HepG2 (cell line): ENCODE data around the gene TMEM217. TPM values are rescaled to one million over a fixed set of nuclear protein-coding genes. Genes with fewer than 3 reads are reported as not detected.

ENCODE experiments used
- ATAC-seq: fragments of 200-7000 bp; cut with Tn5 transposase; 3 replicates; pipeline ENCODE4 v1.9.1; 2020; ENCODE audit warnings: mild to moderate bottlenecking, moderate library complexity
- BruUV-seq: library from RNA; stranded (reverse); fragments of 400-500 nt; replicated peaks from 2 replicates; lab custom pipeline; 2021; lab: Mats Ljungman, UMichigan
- CTCF ChIA-PET: fragments of 300-600 bp; formaldehyde crosslinking; extraction: SDS; loops from one replicate; lab custom pipeline; 2021; ENCODE audit warnings: low total read pairs, inconsistent platforms, low intra/inter-chr PET ratio; lab: Yijun Ruan, JAX
- POLR2A ChIA-PET: fragments of 350-600 bp; sonication (Branson Sonifier 250); formaldehyde crosslinking; loops from one replicate; lab custom pipeline; 2020; ENCODE audit warnings: antibody characterized with exemption, inconsistent platforms; lab: Yijun Ruan, JAX
- DNase-seq: peaks from one replicate; pipeline ENCODE4 v3.0.0-alpha.2; 2015; ENCODE audit warnings: low spot score
- FAIRE-seq: peaks from 3 replicates; lab custom pipeline; 2011; peaks lifted over from hg19 to GRCh38; lab: Jason Lieb, UNC
- H2AFZ ChIP-seq: one replicate; pipeline ENCODE4 v1.6.1; 2011; ENCODE audit warnings: low read length, inconsistent platforms
- H3K27ac ChIP-seq: fragments of 300-600 bp; 3 replicates; pipeline ENCODE4 v1.8.0; 2011; ENCODE audit warnings: mixed run types, mild to moderate bottlenecking, mixed read lengths, low read length, inconsistent platforms; ENCODE audit not compliant: insufficient read depth; ENCODE audit errors: extremely low read length
- H3K27me3 ChIP-seq, 2 experiments: fragments of 200-600 bp in 1 of 2; 2 replicates in 1 of 2; 3 replicates in 1 of 2; pipeline versions ENCODE4 v1.6.0 to v1.8.0; 2011; ENCODE audit warnings: low read length in 2 of 2, mild to moderate bottlenecking in 2 of 2, moderate library complexity in 2 of 2, inconsistent platforms in 1 of 2; ENCODE audit not compliant: insufficient read depth in 2 of 2, control insufficient read depth in 1 of 2
- H3K36me3 ChIP-seq, 2 experiments: fragments of 200-600 bp in 1 of 2; replicated peaks in 1 of 2; 2 replicates in 1 of 2; 3 replicates in 1 of 2; pipeline versions ENCODE4 v1.5.1 to v1.8.0; 2011; ENCODE audit warnings: low read length in 2 of 2, inconsistent platforms in 1 of 2; ENCODE audit not compliant: insufficient read depth in 2 of 2, control insufficient read depth in 1 of 2
- H3K4me1 ChIP-seq: 2 replicates; pipeline ENCODE4 v1.5.1; 2012; ENCODE audit warnings: low read length, inconsistent platforms; ENCODE audit not compliant: insufficient read depth
- H3K4me2 ChIP-seq: 2 replicates; pipeline ENCODE4 v1.6.0; 2011; ENCODE audit warnings: low read depth, low read length, inconsistent platforms
- H3K4me3 ChIP-seq, 3 experiments: fragments of 200-600 bp in 1 of 3; sonication (generic), shearing (Covaris generic) in 1 of 3; replicated peaks in 1 of 3; 2 replicates each; pipeline ENCODE4 v1.5.1; 2011 to 2016; ENCODE audit warnings: low read length in 3 of 3, inconsistent platforms in 2 of 3, low read depth in 2 of 3, mild to moderate bottlenecking in 2 of 3, control low read depth in 1 of 3, mixed read lengths in 1 of 3; ENCODE audit not compliant: insufficient read depth in 1 of 3
- H3K79me2 ChIP-seq: one replicate; pipeline ENCODE4 v1.6.1; 2011; ENCODE audit warnings: low read length, inconsistent platforms; ENCODE audit not compliant: insufficient read depth
- H3K9ac ChIP-seq: 2 replicates; pipeline ENCODE4 v1.6.0; 2011; ENCODE audit warnings: mild to moderate bottlenecking, low read depth, low read length, inconsistent platforms; ENCODE audit not compliant: insufficient read depth
- H3K9me3 ChIP-seq: 2 replicates; pipeline ENCODE4 v1.5.1; 2012; ENCODE audit warnings: mild to moderate bottlenecking, low read length
- H4K20me1 ChIP-seq: 2 replicates; pipeline ENCODE4 v1.6.0; 2011; ENCODE audit warnings: inconsistent platforms, mild to moderate bottlenecking, low read length, moderate library complexity; ENCODE audit not compliant: insufficient read depth
- BHLHE40 ChIP-seq: IDR thresholded peaks from 2 replicates; pipeline ENCODE4 v1.6.1; 2011; ENCODE audit warnings: low read length, improper control_type of control experiment
- CREB1 ChIP-seq, 2 experiments: fragments of 450-650 bp in 1 of 2; IDR thresholded peaks; 2 replicates each; pipeline ENCODE4 v1.6.1; 2016 to 2017; ENCODE audit warnings: control low read depth in 1 of 2, mild to moderate bottlenecking in 1 of 2, missing compliant biosample characterization in 1 of 2, missing genetic modification characterization in 1 of 2
- RFX1 ChIP-seq: fragments of 450-650 bp; IDR thresholded peaks from 2 replicates; pipeline ENCODE4 v1.6.1; 2017
- SMAD1 ChIP-seq: sonication (generic); formaldehyde crosslinking; IDR thresholded peaks from 2 replicates; pipeline ENCODE4 v1.4.0; 2020; ENCODE audit warnings: missing genetic modification reagents, low read depth, mild to moderate bottlenecking, borderline replicate concordance
- ZBTB21 ChIP-seq: sonication (generic); formaldehyde crosslinking; IDR thresholded peaks from 2 replicates; pipeline ENCODE4 v1.4.0; 2020; ENCODE audit warnings: missing genetic modification reagents
- ZNF121 ChIP-seq: sonication (generic); formaldehyde crosslinking; IDR thresholded peaks from 2 replicates; pipeline ENCODE4 v1.5.0; 2020; ENCODE audit warnings: mild to moderate bottlenecking, missing genetic modification reagents
- ZNF552 ChIP-seq: sonication (generic); formaldehyde crosslinking; IDR thresholded peaks from 2 replicates; pipeline ENCODE4 v1.9.0; 2022; ENCODE audit warnings: missing genetic modification reagents, mild to moderate bottlenecking, borderline replicate concordance
- ZNF616 ChIP-seq: sonication (generic); formaldehyde crosslinking; IDR thresholded peaks from 2 replicates; pipeline ENCODE4 v1.5.0; 2020; ENCODE audit warnings: low read depth, mild to moderate bottlenecking, missing genetic modification reagents
- ZNF660 ChIP-seq: sonication (generic); formaldehyde crosslinking; IDR thresholded peaks from 2 replicates; pipeline ENCODE4 v1.5.1; 2020; ENCODE audit warnings: mild to moderate bottlenecking, low read depth, missing genetic modification reagents, borderline replicate concordance
- WGBS: methylation state at CpG from one replicate; pipeline ENCODE4 v1.1.6; 2017; ENCODE audit warnings: low lambda C conversion rate; 5-methylcytosine and 5-hydroxymethylcytosine counted together
- in situ Hi-C: cut with HindIII; loops from 2 replicates; pipeline ENCODE4 v1.10.0; 2017; ENCODE audit warnings: low pct_unique_long_range_greater_than_20kb; ENCODE audit not compliant: extremely low pct_ligation_motif_present
- intact Hi-C: fragments of 100-400 bp; cut with micrococcal nuclease; formaldehyde crosslinking; loops from one replicate; pipeline ENCODE4 v1.10.0; 2022; ENCODE audit not compliant: unreplicated experiment
- polyA plus RNA-seq, 8 experiments: library from polyadenylated mRNA; depleted of rRNA in 3 of 8; stranded (reverse) in 7 of 8; unstranded in 1 of 8; fragments of >200 nt; fragmentation: Illumina TruSeq in 4 of 8; extraction: Trizol in 4 of 8; gene quantifications; 2 replicates each; pipeline versions ENCODE4 v1.2.1 to v1.2.3, GENCODE V29; 2011 to 2016; ENCODE audit warnings: low read depth in 4 of 8, missing spikeins in 1 of 8, mixed read lengths in 1 of 8; ENCODE audit not compliant: insufficient read depth in 1 of 8
- total RNA-seq, 5 experiments: library from RNA; depleted of rRNA; stranded (reverse); fragments of >200 nt; fragmentation: Illumina TruSeq; extraction: Trizol; gene quantifications; 2 replicates each; pipeline ENCODE4 v1.2.3, GENCODE V29; 2016; ENCODE audit warnings: low read depth in 1 of 5
- TF ChIP-seq, protein P1 (sequence below): sonication (generic); formaldehyde crosslinking; IDR thresholded peaks from 2 replicates; pipeline ENCODE4 v1.8.0; 2022; ENCODE audit warnings: mild to moderate bottlenecking, missing genetic modification reagents; ENCODE audit not compliant: insufficient replicate concordance
- TF ChIP-seq, protein P2 (sequence below): sonication (generic); formaldehyde crosslinking; IDR thresholded peaks from 2 replicates; pipeline ENCODE4 v1.5.1; 2020; ENCODE audit warnings: missing genetic modification reagents, mild to moderate bottlenecking, borderline replicate concordance

Gene TMEM217
- total and polyA plus RNA-seq, 2 of the 13 experiments (the other 11 are each of a cell fraction or from before 2014, with no cell fraction given): 2.3 to 3.4 TPM

DNA sequence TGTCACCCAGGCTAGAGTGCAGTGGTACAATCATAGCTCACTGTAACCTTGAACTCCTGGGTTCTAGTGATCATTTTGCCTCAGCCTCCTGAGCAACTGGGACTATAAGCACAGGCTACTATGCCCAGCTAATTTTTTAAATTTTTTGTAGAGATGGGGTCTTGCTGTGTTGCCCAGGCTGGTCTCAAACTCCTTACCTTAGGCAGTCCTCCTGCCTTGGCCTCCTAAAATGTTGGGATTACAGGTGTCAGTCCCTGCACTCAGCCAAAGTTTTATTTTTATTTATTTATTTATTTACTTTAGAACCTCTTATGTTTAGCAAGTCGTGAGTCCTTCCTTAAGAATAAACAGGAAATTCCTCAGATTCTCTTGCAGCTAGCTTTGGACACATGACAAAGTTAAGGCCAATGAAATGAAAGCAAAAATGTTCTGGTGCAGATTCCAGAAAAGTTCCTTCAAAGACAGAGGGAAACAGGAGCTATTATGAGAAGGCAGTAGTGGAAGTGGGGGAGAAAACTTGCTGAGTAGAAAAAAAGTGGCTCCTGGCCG, 68.9 kb downstream of the TMEM217 start:
- H3K27me3 ChIP-seq: peaks cover 0 to 3% of the 10 kb centered on the region in 2 experiments; a peak in 1 of 5 replicates
- TF ChIP-seq ZNF121 (peak; percentile 80), RFX1 (no peak)
- peaks cover 37% of the 10 kb centered on the region for H3K4me1 ChIP-seq
- DNase-seq (no peak), FAIRE-seq (no peak), ATAC-seq (no peak)
- in situ Hi-C loops: no loop called here
- H3K4me3 ChIP-seq: no peak overlapping the region
- no peaks in the 10 kb centered on the region for H3K79me2 ChIP-seq
- no peak overlapping the region for H3K27ac ChIP-seq
- intact Hi-C loops: no loop called here
- no peaks in the 10 kb centered on the region for H4K20me1 ChIP-seq
- no peak overlapping the region; the same call in 1 of the 2 replicates for H3K4me2 ChIP-seq
- POLR2A ChIA-PET: no interaction called here
- H3K36me3 ChIP-seq: no peaks in the 10 kb centered on the region
- CTCF ChIA-PET: no interaction called here
- no peak overlapping the region for H2AFZ ChIP-seq
- H3K9me3 ChIP-seq: no peaks in the 10 kb centered on the region
- no peak overlapping the region for H3K9ac ChIP-seq
- no TSS peak for BruUV-seq
- WGBS: 6% methylated on average over 2 of the region's 2 CpGs

DNA sequence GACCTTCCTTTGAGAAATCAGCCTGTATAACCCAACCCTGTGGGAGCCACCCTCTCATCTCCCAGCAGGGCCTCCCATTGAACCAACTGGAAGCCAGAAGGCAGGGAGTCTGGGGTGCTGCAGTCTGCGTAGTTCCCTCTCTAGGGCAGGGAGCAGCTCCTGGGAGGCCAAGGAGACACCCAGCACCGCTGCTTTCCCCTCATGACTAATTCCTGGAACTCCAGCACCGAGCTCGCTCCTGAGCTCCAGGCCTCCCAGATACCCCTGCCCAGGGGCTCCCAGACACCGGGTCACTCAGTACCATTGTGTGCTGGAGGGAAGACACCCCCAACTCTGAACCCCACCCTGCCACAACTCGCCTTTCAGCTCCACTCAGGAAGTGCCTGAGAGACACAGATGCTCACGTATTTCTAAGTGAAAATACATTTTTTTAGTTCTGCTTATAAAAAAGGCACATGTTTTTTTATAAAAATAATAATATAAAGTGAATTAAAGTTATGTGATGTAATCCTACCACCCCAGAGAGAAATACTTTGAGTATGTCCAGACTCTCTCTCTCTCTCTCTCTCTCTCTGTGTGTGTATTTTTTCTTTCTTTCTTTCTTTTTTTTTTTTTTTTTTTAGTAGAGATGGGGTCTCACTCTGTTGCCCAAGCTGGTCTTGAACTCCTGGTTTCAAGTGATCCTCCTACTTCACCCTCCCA, 70.5 kb downstream of the TMEM217 start:
- BruUV-seq: no TSS peak
- H3K4me2 ChIP-seq: peak overlapping the region; percentile 10; the same call in 1 of the 2 replicates
- peaks cover 26% of the 10 kb centered on the region for H3K4me1 ChIP-seq
- H3K9me3 ChIP-seq: no peaks in the 10 kb centered on the region
- in situ Hi-C loops: no loop called here
- no peaks in the 10 kb centered on the region for H3K79me2 ChIP-seq
- 33% methylated on average over 7 of the region's 7 CpGs for WGBS
- no peak for DNase-seq
- ATAC-seq: peak; percentile 75
- no peak overlapping the region for H3K27ac ChIP-seq
- FAIRE-seq: no peak
- no peaks in the 10 kb centered on the region for H4K20me1 ChIP-seq
- no peak overlapping the region for H3K4me3 ChIP-seq
- H3K36me3 ChIP-seq: no peaks in the 10 kb centered on the region
- H2AFZ ChIP-seq: peak overlapping the region; percentile 29
- intact Hi-C loops: no loop called here
- H3K9ac ChIP-seq: no peak overlapping the region
- CTCF ChIA-PET: no interaction called here
- peaks cover 0 to 3% of the 10 kb centered on the region in 2 experiments; a peak in 1 of 5 replicates for H3K27me3 ChIP-seq
- POLR2A ChIA-PET: interaction anchor here (1.3 kb wide), 1 partner anchor 84 kb away, joined by 3 read pairs; no protein-coding TSS in a partner anchor
- TF ChIP-seq BHLHE40 (no peak), ZNF660 (CRISPR knock-in tag) (no peak), ZBTB21 (no peak), ZNF616 (CRISPR knock-in tag) (no peak), SMAD1 (CRISPR knock-in tag) (no peak), CREB1 (IDR thresholded peaks at IDR 0.05) (no peak), CREB1 (CRISPR knock-in tag; IDR thresholded peaks at IDR 0.05) (no peak), ZNF552 (CRISPR knock-in tag) (no peak)
- TF ChIP-seq, protein P1, sequence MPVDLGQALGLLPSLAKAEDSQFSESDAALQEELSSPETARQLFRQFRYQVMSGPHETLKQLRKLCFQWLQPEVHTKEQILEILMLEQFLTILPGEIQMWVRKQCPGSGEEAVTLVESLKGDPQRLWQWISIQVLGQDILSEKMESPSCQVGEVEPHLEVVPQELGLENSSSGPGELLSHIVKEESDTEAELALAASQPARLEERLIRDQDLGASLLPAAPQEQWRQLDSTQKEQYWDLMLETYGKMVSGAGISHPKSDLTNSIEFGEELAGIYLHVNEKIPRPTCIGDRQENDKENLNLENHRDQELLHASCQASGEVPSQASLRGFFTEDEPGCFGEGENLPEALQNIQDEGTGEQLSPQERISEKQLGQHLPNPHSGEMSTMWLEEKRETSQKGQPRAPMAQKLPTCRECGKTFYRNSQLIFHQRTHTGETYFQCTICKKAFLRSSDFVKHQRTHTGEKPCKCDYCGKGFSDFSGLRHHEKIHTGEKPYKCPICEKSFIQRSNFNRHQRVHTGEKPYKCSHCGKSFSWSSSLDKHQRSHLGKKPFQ (CRISPR knock-in tag): no peak
- TF ChIP-seq, protein P2, sequence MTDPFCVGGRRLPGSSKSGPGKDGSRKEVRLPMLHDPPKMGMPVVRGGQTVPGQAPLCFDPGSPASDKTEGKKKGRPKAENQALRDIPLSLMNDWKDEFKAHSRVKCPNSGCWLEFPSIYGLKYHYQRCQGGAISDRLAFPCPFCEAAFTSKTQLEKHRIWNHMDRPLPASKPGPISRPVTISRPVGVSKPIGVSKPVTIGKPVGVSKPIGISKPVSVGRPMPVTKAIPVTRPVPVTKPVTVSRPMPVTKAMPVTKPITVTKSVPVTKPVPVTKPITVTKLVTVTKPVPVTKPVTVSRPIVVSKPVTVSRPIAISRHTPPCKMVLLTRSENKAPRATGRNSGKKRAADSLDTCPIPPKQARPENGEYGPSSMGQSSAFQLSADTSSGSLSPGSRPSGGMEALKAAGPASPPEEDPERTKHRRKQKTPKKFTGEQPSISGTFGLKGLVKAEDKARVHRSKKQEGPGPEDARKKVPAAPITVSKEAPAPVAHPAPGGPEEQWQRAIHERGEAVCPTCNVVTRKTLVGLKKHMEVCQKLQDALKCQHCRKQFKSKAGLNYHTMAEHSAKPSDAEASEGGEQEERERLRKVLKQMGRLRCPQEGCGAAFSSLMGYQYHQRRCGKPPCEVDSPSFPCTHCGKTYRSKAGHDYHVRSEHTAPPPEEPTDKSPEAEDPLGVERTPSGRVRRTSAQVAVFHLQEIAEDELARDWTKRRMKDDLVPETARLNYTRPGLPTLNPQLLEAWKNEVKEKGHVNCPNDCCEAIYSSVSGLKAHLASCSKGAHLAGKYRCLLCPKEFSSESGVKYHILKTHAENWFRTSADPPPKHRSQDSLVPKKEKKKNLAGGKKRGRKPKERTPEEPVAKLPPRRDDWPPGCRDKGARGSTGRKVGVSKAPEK (CRISPR knock-in tag): no peak
